Tibial nerve (tissue), 4 donors: Measurements from ENCODE around the gene AMACR. TPM values are rescaled to one million over a fixed set of nuclear protein-coding genes. Genes with fewer than 3 reads are reported as not detected.

Experiments used
- DNase-seq, 2 donors: peaks; one replicate each; pipeline ENCODE4 v3.0.0-alpha.2; 2019; ENCODE audit warnings: low spot score in 2 of 2
- H3K27ac ChIP-seq, 4 donors: fragments of 200-600 bp; sonication (generic) in 3 of 4; one replicate each; pipeline ENCODE4 v1.5.1; 2017 to 2019; ENCODE audit warnings: mild to moderate bottlenecking in 1 of 4
- H3K27me3 ChIP-seq, 2 donors: fragments of 200-600 bp; sonication (generic) in 1 of 2; one replicate each; pipeline versions ENCODE4 v1.5.1 to v1.6.0; 2017 to 2019
- H3K36me3 ChIP-seq, 3 donors: fragments of 200-600 bp; sonication (generic); one replicate each; pipeline ENCODE4 v1.5.1; 2018 to 2019
- H3K4me1 ChIP-seq, 4 donors: fragments of 200-600 bp; sonication (generic) in 3 of 4; one replicate each; pipeline ENCODE4 v1.5.1; 2017 to 2019
- H3K4me3 ChIP-seq, 4 donors: fragments of 200-600 bp; sonication (generic) in 3 of 4; one replicate each; pipeline ENCODE4 v1.5.1; 2017 to 2019; ENCODE audit warnings: mild to moderate bottlenecking in 1 of 4, moderate library complexity in 1 of 4
- H3K9me3 ChIP-seq, 4 donors: fragments of 200-600 bp; sonication (generic) in 3 of 4; one replicate each; pipeline ENCODE4 v1.5.1; 2017 to 2019
- EP300 ChIP-seq, 2 donors: sonication (generic); formaldehyde crosslinking; IDR thresholded peaks; one replicate each; pipeline ENCODE4 v1.6.1; 2017; ENCODE audit warnings: antibody characterized with exemption in 2 of 2, mild to moderate bottlenecking in 1 of 2
- POLR2A ChIP-seq, 2 donors: fragments of 450-650 bp; IDR thresholded peaks; one replicate each; pipeline ENCODE4 v1.6.1; 2017; ENCODE audit warnings: antibody characterized with exemption in 2 of 2, mild to moderate bottlenecking in 2 of 2, moderate library complexity in 2 of 2
- whole genome bisulfite sequencing, 2 donors: methylation state at CpG; one replicate each; pipeline ENCODE4 v1.1.5; 2018; 5-methylcytosine and 5-hydroxymethylcytosine counted together
- total RNA-seq, 4 donors: library from RNA; depleted of rRNA; stranded (reverse); fragments of >200 nt; gene quantifications; one replicate each; pipeline ENCODE4 v1.1.0, GENCODE V29; 2016
- TF ChIP-seq, protein P1 (sequence below), 5 experiments: fragments of 200-600 bp in 3 of 5; fragments of 450-650 bp in 2 of 5; sonication (generic) in 3 of 5; IDR thresholded peaks; one replicate each; pipeline ENCODE4 v1.5.1; 2016 to 2019; ENCODE audit warnings: antibody characterized with exemption in 5 of 5, mild to moderate bottlenecking in 3 of 5, moderate library complexity in 2 of 5

Gene AMACR
- total RNA-seq, 4 donors from 2014 or later = 3.7 to 10.7 (median 7.5) TPM

DNA sequence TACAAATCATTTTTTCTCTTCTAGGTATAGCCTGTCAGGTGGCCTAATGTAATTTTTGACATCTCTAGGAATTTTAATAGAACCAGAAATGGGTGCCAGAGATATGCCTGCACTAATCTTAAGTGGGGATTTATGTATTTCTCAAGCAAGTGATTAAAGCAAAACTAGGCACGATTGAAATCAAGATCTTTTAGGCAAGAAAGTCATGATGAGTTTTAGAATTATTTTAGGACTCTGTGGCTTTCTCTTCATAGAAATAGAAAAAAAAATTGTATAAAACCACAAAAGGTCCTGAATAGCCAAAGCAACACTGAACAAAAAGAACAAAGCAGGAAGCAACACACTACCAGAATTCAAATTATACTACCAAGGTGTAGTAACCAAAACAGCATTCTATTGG, 952 bp upstream of the AMACR start:
- no peaks in the 10 kb centered on the region for H3K9me3 ChIP-seq
- H3K4me3 ChIP-seq = peak overlapping the region; percentile 61 to 84 (median 82)
- TF ChIP-seq, protein P1, sequence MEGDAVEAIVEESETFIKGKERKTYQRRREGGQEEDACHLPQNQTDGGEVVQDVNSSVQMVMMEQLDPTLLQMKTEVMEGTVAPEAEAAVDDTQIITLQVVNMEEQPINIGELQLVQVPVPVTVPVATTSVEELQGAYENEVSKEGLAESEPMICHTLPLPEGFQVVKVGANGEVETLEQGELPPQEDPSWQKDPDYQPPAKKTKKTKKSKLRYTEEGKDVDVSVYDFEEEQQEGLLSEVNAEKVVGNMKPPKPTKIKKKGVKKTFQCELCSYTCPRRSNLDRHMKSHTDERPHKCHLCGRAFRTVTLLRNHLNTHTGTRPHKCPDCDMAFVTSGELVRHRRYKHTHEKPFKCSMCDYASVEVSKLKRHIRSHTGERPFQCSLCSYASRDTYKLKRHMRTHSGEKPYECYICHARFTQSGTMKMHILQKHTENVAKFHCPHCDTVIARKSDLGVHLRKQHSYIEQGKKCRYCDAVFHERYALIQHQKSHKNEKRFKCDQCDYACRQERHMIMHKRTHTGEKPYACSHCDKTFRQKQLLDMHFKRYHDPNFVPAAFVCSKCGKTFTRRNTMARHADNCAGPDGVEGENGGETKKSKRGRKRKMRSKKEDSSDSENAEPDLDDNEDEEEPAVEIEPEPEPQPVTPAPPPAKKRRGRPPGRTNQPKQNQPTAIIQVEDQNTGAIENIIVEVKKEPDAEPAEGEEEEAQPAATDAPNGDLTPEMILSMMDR (IDR thresholded peaks at IDR 0.05) = no peak
- TF ChIP-seq POLR2A (IDR thresholded peaks at IDR 0.05) (no peak), EP300 (IDR thresholded peaks at IDR 0.05) (no peak)
- WGBS, 2 donors = 17 to 24% methylated on average over 1 of the region's 1 CpG
- DNase-seq = no peak
- peak overlapping the region; percentile 79 to 93 (median 88) for H3K27ac ChIP-seq
- no peaks in the 10 kb centered on the region for H3K27me3 ChIP-seq
- peaks cover 0 to 7% (median 0%) of the 10 kb centered on the region in 3 donors for H3K36me3 ChIP-seq
- peaks cover 0 to 24% (median 8%) of the 10 kb centered on the region in 4 donors for H3K4me1 ChIP-seq

DNA sequence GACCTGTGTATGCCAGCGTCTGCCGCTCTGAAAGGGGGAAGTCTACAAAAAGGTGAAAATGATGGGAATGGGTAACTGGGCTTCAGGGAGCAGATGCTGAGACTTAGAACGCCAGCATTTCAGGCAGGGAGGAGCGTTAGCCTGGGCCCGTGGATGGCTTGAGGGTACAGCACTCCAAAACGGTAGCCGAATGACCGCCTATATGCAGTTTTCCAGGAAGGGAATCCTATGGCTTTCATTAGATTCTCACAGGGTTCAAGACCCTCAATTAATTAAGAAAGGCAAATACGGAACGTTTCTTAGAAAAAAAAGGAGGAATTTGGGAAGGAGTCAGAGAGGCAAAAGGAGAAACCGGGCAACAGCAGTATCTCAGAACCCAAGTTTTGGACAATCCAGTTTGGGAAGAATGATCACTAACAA, 639 bp downstream of the AMACR start:
- TF ChIP-seq EP300 (IDR thresholded peaks at IDR 0.05) (no peak), POLR2A (IDR thresholded peaks at IDR 0.05) (no peak)
- TF ChIP-seq, protein P1 (IDR thresholded peaks at IDR 0.05) = no peak
- Histone ChIP-seq H3K9me3 (no peaks in the 10 kb centered on the region), H3K4me1 (peaks cover 0 to 18% (median 8%) of the 10 kb centered on the region in 4 donors), H3K4me3 (peak overlapping the region; percentile 61 to 84 (median 82)), H3K27me3 (no peaks in the 10 kb centered on the region), H3K27ac (peak overlapping the region; percentile 79 to 93 (median 88)), H3K36me3 (peaks cover 0 to 23% (median 0%) of the 10 kb centered on the region in 3 donors)
- DNase-seq = no peak
- WGBS, 2 donors = 5 to 6% methylated on average over 11 of the region's 11 CpGs

DNA sequence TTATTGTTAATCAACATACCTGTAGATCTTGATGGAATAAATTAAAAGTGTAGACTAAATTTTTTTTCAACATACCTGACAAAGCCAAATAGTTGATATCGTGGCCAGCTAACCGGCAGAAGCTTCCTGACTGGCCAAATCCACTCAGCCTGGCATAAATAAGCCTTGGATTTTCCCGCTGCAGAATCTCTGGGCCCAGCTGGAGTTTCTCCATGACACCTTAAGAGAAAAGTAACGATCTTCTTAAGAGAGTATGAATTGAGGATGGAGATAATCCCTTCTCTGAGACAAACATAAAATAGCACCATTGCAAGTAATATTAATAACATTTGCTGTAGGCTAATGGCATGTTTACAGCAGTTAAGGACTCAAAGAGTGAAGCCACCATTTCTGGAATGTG, 2.2 kb downstream of the AMACR start:
- Histone ChIP-seq H3K9me3 (no peaks in the 10 kb centered on the region), H3K4me3 (no peak overlapping the region), H3K36me3 (peaks cover 0 to 29% (median 0%) of the 10 kb centered on the region in 3 donors), H3K27ac (no peak overlapping the region), H3K4me1 (peaks cover 0 to 18% (median 8%) of the 10 kb centered on the region in 4 donors), H3K27me3 (no peaks in the 10 kb centered on the region)
- WGBS, 2 donors = 95 to 97% methylated on average over 4 of the region's 4 CpGs
- DNase-seq = no peak
- TF ChIP-seq, protein P1 (IDR thresholded peaks at IDR 0.05) = no peak
- TF ChIP-seq EP300 (IDR thresholded peaks at IDR 0.05) (no peak), POLR2A (IDR thresholded peaks at IDR 0.05) (no peak)

DNA sequence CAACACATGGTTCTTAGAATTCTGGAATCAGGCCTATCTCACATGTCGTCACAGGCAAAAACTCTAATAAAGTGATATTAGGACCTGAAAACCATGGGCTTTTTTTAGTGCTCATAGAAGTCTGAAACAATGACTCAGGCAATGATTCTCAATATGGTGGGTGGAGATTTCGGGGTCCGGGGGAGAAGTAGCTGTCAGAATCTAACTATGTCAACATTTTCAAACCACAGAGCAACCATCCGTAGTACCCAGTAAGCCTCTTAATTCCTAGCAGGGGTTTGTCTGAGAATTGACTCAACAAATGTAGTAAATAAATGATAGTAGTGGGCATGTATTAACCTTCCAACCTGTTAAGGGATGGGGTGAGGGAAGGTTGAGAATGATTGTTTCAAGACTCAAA, 2.6 kb downstream of the AMACR start:
- Histone ChIP-seq H3K4me1 (peaks cover 0 to 18% (median 8%) of the 10 kb centered on the region in 4 donors), H3K4me3 (no peak overlapping the region), H3K36me3 (peaks cover 0 to 34% (median 0%) of the 10 kb centered on the region in 3 donors), H3K27ac (no peak overlapping the region), H3K27me3 (no peaks in the 10 kb centered on the region), H3K9me3 (no peaks in the 10 kb centered on the region)
- no peak for DNase-seq
- WGBS, 2 donors = 93 to 95% methylated on average over 4 of the region's 4 CpGs
- TF ChIP-seq, protein P1 (IDR thresholded peaks at IDR 0.05) = no peak
- TF ChIP-seq POLR2A (IDR thresholded peaks at IDR 0.05) = no peak
- TF ChIP-seq EP300 (IDR thresholded peaks at IDR 0.05) = no peak

DNA sequence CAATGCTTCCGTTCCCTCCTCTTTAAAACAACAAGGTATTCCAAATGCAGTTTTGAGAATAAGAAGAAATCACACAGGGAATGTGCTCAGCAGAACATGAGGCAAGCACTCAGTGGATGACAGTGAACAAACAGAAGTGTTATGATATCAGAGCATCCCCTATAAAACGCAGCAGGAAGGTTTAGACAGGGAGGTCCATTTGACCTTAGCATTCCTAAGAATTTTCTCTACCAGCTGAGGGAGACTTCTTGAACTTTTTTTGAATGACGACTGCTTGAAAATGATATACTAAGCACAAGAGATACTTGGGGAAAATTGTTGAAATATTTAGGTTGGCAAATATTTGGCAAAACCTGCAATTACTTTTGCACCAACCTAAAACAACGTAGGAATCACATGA, 3.9 kb downstream of the AMACR start:
- H3K27me3 ChIP-seq = no peaks in the 10 kb centered on the region
- WGBS, 2 donors = 73 to 79% methylated on average over 4 of the region's 4 CpGs
- H3K9me3 ChIP-seq = no peaks in the 10 kb centered on the region
- H3K36me3 ChIP-seq = peaks cover 0 to 34% (median 0%) of the 10 kb centered on the region in 3 donors
- no peak for DNase-seq
- H3K4me1 ChIP-seq = peaks cover 0 to 14% (median 8%) of the 10 kb centered on the region in 4 donors
- no peak overlapping the region for H3K4me3 ChIP-seq
- no peak overlapping the region for H3K27ac ChIP-seq
- TF ChIP-seq, protein P1 (IDR thresholded peaks at IDR 0.05) = no peak
- TF ChIP-seq POLR2A (IDR thresholded peaks at IDR 0.05) (no peak), EP300 (IDR thresholded peaks at IDR 0.05) (no peak)
